DND-41 (cell line): ENCODE data around the gene LRRC3B.

Experiments used
- EZH2 ChIP-seq: IDR thresholded peaks from 3 replicates; pipeline ENCODE4 v1.6.1; 2012; ENCODE audit warnings: borderline replicate concordance, low read depth, mild to moderate bottlenecking, moderate library complexity, low read length, inconsistent platforms; ENCODE audit not compliant: severe bottlenecking
- TF ChIP-seq, protein P1 (sequence below): IDR thresholded peaks from 2 replicates; pipeline ENCODE4 v1.5.1; 2012; ENCODE audit warnings: borderline replicate concordance, low read length, moderate library complexity, mild to moderate bottlenecking; ENCODE audit not compliant: poor library complexity, severe bottlenecking; ENCODE audit errors: extremely low read depth

- TF ChIP-seq, protein P1, sequence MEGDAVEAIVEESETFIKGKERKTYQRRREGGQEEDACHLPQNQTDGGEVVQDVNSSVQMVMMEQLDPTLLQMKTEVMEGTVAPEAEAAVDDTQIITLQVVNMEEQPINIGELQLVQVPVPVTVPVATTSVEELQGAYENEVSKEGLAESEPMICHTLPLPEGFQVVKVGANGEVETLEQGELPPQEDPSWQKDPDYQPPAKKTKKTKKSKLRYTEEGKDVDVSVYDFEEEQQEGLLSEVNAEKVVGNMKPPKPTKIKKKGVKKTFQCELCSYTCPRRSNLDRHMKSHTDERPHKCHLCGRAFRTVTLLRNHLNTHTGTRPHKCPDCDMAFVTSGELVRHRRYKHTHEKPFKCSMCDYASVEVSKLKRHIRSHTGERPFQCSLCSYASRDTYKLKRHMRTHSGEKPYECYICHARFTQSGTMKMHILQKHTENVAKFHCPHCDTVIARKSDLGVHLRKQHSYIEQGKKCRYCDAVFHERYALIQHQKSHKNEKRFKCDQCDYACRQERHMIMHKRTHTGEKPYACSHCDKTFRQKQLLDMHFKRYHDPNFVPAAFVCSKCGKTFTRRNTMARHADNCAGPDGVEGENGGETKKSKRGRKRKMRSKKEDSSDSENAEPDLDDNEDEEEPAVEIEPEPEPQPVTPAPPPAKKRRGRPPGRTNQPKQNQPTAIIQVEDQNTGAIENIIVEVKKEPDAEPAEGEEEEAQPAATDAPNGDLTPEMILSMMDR = no peak
- no peak for TF ChIP-seq EZH2
Measured at GRCh38 chr3:26621906-26622620, 509 bp upstream of the LRRC3B start.
